Neutrophil (primary cell): ENCODE results near the gene CCDC88C.

Source experiments
- H3K27ac ChIP-seq: fragments of 200-600 bp; sonication (generic); 2 replicates; pipeline ENCODE4 v1.5.1; 2016; ENCODE audit warnings: mild to moderate bottlenecking, moderate library complexity
- H3K27me3 ChIP-seq: fragments of 200-600 bp; sonication (generic); 2 replicates; pipeline ENCODE4 v1.6.0; 2016; ENCODE audit warnings: mild to moderate bottlenecking
- H3K36me3 ChIP-seq: fragments of 200-600 bp; sonication (generic); 2 replicates; pipeline ENCODE4 v1.5.1; 2017
- H3K4me1 ChIP-seq, 2 experiments: fragments of 200-600 bp in 1 of 2; sonication (generic) in 1 of 2; 1 replicate in 1 of 2; 2 replicates in 1 of 2; pipeline versions ENCODE4 v1.5.1 to v1.6.1; 2013 to 2016; ENCODE audit warnings: low read depth in 1 of 2, low read length in 1 of 2, mild to moderate bottlenecking in 1 of 2, moderate library complexity in 1 of 2; ENCODE audit not compliant: control insufficient read depth in 1 of 2, insufficient read depth in 1 of 2
- H3K4me3 ChIP-seq, 2 experiments: fragments of 200-600 bp in 1 of 2; sonication (generic) in 1 of 2; 1 replicate in 1 of 2; 2 replicates in 1 of 2; pipeline ENCODE4 v1.5.1; 2013 to 2016; ENCODE audit warnings: low read depth in 1 of 2, low read length in 1 of 2, mild to moderate bottlenecking in 1 of 2, moderate library complexity in 1 of 2
- H3K9me3 ChIP-seq: fragments of 200-600 bp; sonication (generic); 2 replicates; pipeline ENCODE4 v1.5.1; 2016
- TF ChIP-seq, protein P1 (sequence below): fragments of 200-600 bp; sonication (generic); IDR thresholded peaks from 2 replicates; pipeline ENCODE4 v1.5.1; 2016; ENCODE audit warnings: antibody characterized with exemption

The CCDC88C gene

DNA sequence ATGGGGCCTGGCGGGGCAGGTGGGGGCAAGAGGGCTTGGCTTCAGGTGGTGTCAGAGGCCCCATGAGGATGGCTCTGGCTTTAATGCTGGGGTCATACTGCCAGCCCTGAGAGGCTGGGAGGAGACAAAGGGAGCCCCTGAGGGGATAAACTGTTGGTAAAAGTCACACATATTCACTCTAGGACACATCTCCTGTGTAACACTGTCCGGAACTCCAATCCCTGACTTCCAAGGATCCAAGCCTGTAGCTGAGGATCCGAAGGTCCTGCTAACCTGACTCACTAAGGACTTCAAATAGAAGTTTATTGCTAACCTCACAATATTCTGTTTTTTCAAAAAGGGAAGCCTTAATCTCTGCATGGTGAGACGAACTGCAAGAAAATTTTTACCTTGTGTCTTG lies 134.0 kb downstream of the CCDC88C start:
- Histone ChIP-seq H3K4me3 (no peak overlapping the region), H3K4me1 (no peaks in the 10 kb centered on the region), H3K9me3 (no peaks in the 10 kb centered on the region), H3K36me3 (peaks cover 96% of the 10 kb centered on the region), H3K27ac (no peak overlapping the region), H3K27me3 (no peaks in the 10 kb centered on the region)
- TF ChIP-seq, protein P1, sequence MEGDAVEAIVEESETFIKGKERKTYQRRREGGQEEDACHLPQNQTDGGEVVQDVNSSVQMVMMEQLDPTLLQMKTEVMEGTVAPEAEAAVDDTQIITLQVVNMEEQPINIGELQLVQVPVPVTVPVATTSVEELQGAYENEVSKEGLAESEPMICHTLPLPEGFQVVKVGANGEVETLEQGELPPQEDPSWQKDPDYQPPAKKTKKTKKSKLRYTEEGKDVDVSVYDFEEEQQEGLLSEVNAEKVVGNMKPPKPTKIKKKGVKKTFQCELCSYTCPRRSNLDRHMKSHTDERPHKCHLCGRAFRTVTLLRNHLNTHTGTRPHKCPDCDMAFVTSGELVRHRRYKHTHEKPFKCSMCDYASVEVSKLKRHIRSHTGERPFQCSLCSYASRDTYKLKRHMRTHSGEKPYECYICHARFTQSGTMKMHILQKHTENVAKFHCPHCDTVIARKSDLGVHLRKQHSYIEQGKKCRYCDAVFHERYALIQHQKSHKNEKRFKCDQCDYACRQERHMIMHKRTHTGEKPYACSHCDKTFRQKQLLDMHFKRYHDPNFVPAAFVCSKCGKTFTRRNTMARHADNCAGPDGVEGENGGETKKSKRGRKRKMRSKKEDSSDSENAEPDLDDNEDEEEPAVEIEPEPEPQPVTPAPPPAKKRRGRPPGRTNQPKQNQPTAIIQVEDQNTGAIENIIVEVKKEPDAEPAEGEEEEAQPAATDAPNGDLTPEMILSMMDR: no peak

DNA sequence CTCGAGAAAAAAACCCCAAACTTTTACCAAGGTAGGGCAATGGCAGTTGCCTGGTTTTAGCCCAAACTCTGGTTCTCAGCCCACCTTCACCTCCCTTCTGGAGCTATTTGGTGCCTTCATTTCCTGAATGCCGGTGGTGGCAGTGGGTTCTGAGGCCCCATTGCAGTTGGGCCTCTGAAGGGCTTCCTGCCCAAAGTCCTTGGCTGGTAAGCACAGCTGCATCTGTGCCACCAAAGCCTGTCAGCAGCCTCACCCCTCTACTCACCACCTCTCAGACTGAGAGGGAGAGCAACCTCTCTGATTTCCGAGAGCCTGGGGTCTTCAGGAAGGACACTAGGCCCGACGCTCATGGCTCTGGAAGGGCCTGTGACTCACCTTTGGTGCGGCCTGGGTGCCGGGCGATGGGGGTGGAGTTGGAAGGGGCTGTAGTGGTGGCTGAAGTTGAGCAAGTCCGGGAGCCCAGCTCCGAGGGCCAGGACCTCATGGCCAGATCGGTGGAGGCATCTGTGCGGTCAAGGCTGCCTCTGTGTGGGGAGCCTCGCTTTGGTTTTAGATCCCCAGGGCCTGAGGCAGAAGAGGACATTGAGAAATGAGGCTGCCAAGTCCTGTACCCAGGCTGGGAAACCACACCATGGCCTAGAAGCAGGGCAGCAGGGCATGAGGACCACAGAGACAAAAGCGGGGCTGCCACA lies 134.5 kb downstream of the CCDC88C start:
- Histone ChIP-seq H3K4me3 (no peak overlapping the region), H3K27ac (no peak overlapping the region), H3K27me3 (no peaks in the 10 kb centered on the region), H3K36me3 (peaks cover 95% of the 10 kb centered on the region), H3K9me3 (no peaks in the 10 kb centered on the region), H3K4me1 (no peaks in the 10 kb centered on the region)
- TF ChIP-seq, protein P1: no peak

DNA sequence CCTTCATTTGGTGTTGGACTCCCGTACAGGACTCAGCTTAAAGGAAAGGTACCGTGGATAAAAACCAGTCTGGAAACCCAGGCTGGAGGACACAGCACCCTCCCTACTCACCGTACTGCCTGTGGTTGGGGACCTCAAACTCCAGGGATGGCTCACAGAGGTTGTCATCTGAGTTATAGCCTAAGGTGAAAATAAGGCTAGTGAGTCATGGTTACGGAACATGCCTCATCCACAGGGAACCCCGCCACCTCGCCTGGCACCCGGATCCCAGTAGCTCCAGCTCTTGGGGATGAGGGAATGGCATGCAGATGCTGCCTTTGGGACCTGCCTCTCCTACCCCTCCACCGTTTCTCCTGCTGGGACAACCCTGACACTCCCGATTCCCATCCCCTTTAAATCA lies 136.3 kb downstream of the CCDC88C start:
- no peaks in the 10 kb centered on the region for H3K4me1 ChIP-seq
- H3K27me3 ChIP-seq: no peaks in the 10 kb centered on the region
- peaks cover 97% of the 10 kb centered on the region for H3K36me3 ChIP-seq
- no peak overlapping the region for H3K27ac ChIP-seq
- no peak overlapping the region for H3K4me3 ChIP-seq
- no peaks in the 10 kb centered on the region for H3K9me3 ChIP-seq
- TF ChIP-seq, protein P1: no peak

DNA sequence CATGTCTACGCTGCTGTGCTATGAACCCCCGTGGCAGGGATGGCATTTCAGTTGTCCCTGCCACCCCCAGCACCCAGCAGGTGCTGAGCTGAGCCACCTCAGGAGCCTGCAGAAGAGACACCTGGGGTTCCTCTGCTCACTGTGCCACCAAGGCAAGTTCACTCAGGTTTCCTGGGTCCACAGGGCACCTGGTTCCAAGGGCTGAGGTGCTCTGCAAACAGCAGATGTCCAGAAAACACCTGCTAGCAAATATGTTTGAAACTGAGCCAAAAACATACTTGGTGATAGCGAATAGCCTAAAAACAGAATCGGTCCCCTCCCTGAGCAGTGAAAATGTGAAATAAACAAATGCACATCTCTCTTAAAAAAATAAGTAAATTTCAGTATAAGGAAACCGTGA lies 137.5 kb downstream of the CCDC88C start:
- Histone ChIP-seq H3K9me3 (no peaks in the 10 kb centered on the region), H3K27me3 (no peaks in the 10 kb centered on the region), H3K4me1 (no peaks in the 10 kb centered on the region), H3K4me3 (no peak overlapping the region), H3K36me3 (peaks cover 89% of the 10 kb centered on the region), H3K27ac (no peak overlapping the region)
- TF ChIP-seq, protein P1: no peak

DNA sequence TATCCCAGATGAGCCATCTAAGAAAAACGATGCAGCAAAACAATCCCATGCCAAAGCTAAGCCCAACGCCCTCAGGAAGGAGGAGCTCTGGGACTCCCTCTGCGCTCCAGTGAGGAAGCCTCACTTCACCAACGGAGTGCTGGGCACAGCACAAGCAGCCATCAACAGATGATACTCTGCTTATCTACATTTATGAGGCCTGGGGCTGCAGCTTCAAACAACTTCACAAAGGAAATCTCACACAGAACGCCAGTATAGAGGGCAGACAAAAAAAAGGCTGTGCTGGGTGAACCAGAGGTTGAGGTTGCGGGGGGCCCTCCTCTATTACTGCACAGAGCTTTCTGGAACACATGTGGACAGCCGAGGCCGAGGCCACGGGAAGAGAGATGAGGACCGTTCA lies 138.3 kb downstream of the CCDC88C start:
- no peaks in the 10 kb centered on the region for H3K27me3 ChIP-seq
- peaks cover 89% of the 10 kb centered on the region for H3K36me3 ChIP-seq
- TF ChIP-seq, protein P1: no peak
- H3K4me3 ChIP-seq: no peak overlapping the region
- no peaks in the 10 kb centered on the region for H3K9me3 ChIP-seq
- H3K27ac ChIP-seq: no peak overlapping the region
- peaks cover 6% of the 10 kb centered on the region in 2 experiments for H3K4me1 ChIP-seq
